ENCODE results near the gene RIPOR2.
"Not testable (repeated sequence)": the region's sequence is repeated elsewhere in the genome, so short reads cannot be mapped to it uniquely, and the experiment has no call there.

Gene RIPOR2

GRCh38 chr6:24922814-24923213, 12.9 kb downstream of the RIPOR2 start:
- peaks cover 5% of the 10 kb centered on the region for H3K9me3 Mint-ChIP-seq
- no peaks in the 10 kb centered on the region for H3K27me3 Mint-ChIP-seq
- peak overlapping the region; percentile 84 for H3K4me3 Mint-ChIP-seq
- peaks cover 86% of the 10 kb centered on the region for H3K4me1 Mint-ChIP-seq
- peaks cover 4% of the 10 kb centered on the region for H3K36me3 Mint-ChIP-seq
- H3K27ac Mint-ChIP-seq: peak overlapping the region; percentile 97

GRCh38 chr6:24922170-24922569, 13.6 kb downstream of the RIPOR2 start:
- no peaks in the 10 kb centered on the region for H3K27me3 Mint-ChIP-seq
- H3K36me3 Mint-ChIP-seq: no peaks in the 10 kb centered on the region
- peaks cover 87% of the 10 kb centered on the region for H3K4me1 Mint-ChIP-seq
- peaks cover under 1% of the 10 kb centered on the region for H3K9me3 Mint-ChIP-seq
- H3K27ac Mint-ChIP-seq: peak overlapping the region; percentile 97
- H3K4me3 Mint-ChIP-seq: peak overlapping the region; percentile 84

- Mint-ChIP-seq H3K9me3 (no peaks in the 10 kb centered on the region), H3K27me3 (no peaks in the 10 kb centered on the region), H3K36me3 (peaks cover 3% of the 10 kb centered on the region), H3K4me3 (peak overlapping the region; percentile 77), H3K4me1 (peaks cover 89% of the 10 kb centered on the region), H3K27ac (peak overlapping the region; percentile 100)
Measured at GRCh38 chr6:24920136-24920535, 15.6 kb downstream of the RIPOR2 start.

- H3K27me3 Mint-ChIP-seq: no peaks in the 10 kb centered on the region
- no peaks in the 10 kb centered on the region for H3K9me3 Mint-ChIP-seq
- H3K27ac Mint-ChIP-seq: peak overlapping the region; percentile 100
- H3K4me1 Mint-ChIP-seq: peaks cover 89% of the 10 kb centered on the region
- H3K4me3 Mint-ChIP-seq: peak overlapping the region; percentile 77
- peaks cover 3% of the 10 kb centered on the region for H3K36me3 Mint-ChIP-seq
Measured at GRCh38 chr6:24919056-24919892, 16.5 kb downstream of the RIPOR2 start.

- H3K36me3 Mint-ChIP-seq: peaks cover 3% of the 10 kb centered on the region
- H3K4me1 Mint-ChIP-seq: peaks cover 91% of the 10 kb centered on the region
- peak overlapping the region; percentile 77 for H3K4me3 Mint-ChIP-seq
- peak overlapping the region; percentile 100 for H3K27ac Mint-ChIP-seq
- H3K27me3 Mint-ChIP-seq: no peaks in the 10 kb centered on the region
- no peaks in the 10 kb centered on the region for H3K9me3 Mint-ChIP-seq
Measured at GRCh38 chr6:24918641-24919055, 17.1 kb downstream of the RIPOR2 start.

- Mint-ChIP-seq H3K27ac (peak overlapping the region; percentile 91), H3K27me3 (no peaks in the 10 kb centered on the region), H3K36me3 (peaks cover 3% of the 10 kb centered on the region), H3K4me3 (peak overlapping the region; percentile 51), H3K9me3 (no peaks in the 10 kb centered on the region), H3K4me1 (peaks cover 100% of the 10 kb centered on the region)
Measured at GRCh38 chr6:24916496-24916895, 19.3 kb downstream of the RIPOR2 start.

- Mint-ChIP-seq H3K4me1 (peaks cover 97% of the 10 kb centered on the region), H3K36me3 (peaks cover 3% of the 10 kb centered on the region), H3K27ac (peak overlapping the region; percentile 96), H3K4me3 (peak overlapping the region; percentile 93), H3K27me3 (no peaks in the 10 kb centered on the region), H3K9me3 (no peaks in the 10 kb centered on the region)
Measured at GRCh38 chr6:24915641-24916040, 20.1 kb downstream of the RIPOR2 start.

- Mint-ChIP-seq H3K27ac (peak overlapping the region; percentile 96), H3K4me1 (peaks cover 96% of the 10 kb centered on the region), H3K4me3 (peak overlapping the region; percentile 93)
- not testable (repeated sequence) for H3K9me3 Mint-ChIP-seq, H3K27me3 Mint-ChIP-seq, H3K36me3 Mint-ChIP-seq
Measured at GRCh38 chr6:24914082-24914481, 21.7 kb downstream of the RIPOR2 start.

GRCh38 chr6:24911796-24912382, 23.9 kb downstream of the RIPOR2 start:
- Mint-ChIP-seq H3K4me1 (peaks cover 96% of the 10 kb centered on the region), H3K4me3 (peak overlapping the region; percentile 93), H3K36me3 (peaks cover 7% of the 10 kb centered on the region), H3K27ac (peak overlapping the region; percentile 96), H3K27me3 (no peaks in the 10 kb centered on the region), H3K9me3 (no peaks in the 10 kb centered on the region)

GRCh38 chr6:24910961-24911725, 24.6 kb downstream of the RIPOR2 start:
- Mint-ChIP-seq H3K27ac (peak overlapping the region; percentile 99), H3K27me3 (no peaks in the 10 kb centered on the region), H3K4me1 (peaks cover 96% of the 10 kb centered on the region), H3K36me3 (peaks cover 10% of the 10 kb centered on the region), H3K9me3 (no peaks in the 10 kb centered on the region), H3K4me3 (peak overlapping the region; percentile 93)

GRCh38 chr6:24910331-24910960, 25.3 kb downstream of the RIPOR2 start:
- no peaks in the 10 kb centered on the region for H3K9me3 Mint-ChIP-seq
- H3K4me1 Mint-ChIP-seq: peaks cover 96% of the 10 kb centered on the region
- H3K27ac Mint-ChIP-seq: peak overlapping the region; percentile 99
- peaks cover 8% of the 10 kb centered on the region for H3K36me3 Mint-ChIP-seq
- H3K27me3 Mint-ChIP-seq: no peaks in the 10 kb centered on the region
- peak overlapping the region; percentile 93 for H3K4me3 Mint-ChIP-seq

GRCh38 chr6:24909241-24910216, 26.2 kb downstream of the RIPOR2 start:
- Mint-ChIP-seq H3K9me3 (no peaks in the 10 kb centered on the region), H3K4me1 (peaks cover 96% of the 10 kb centered on the region), H3K27me3 (no peaks in the 10 kb centered on the region), H3K4me3 (peak overlapping the region; percentile 93), H3K27ac (peak overlapping the region; percentile 99), H3K36me3 (peaks cover 12% of the 10 kb centered on the region)

GRCh38 chr6:24908650-24909035, 27.1 kb downstream of the RIPOR2 start:
- H3K4me3 Mint-ChIP-seq: peak overlapping the region; percentile 93
- H3K27ac Mint-ChIP-seq: peak overlapping the region; percentile 99
- peaks cover 18% of the 10 kb centered on the region for H3K36me3 Mint-ChIP-seq
- H3K27me3 Mint-ChIP-seq: no peaks in the 10 kb centered on the region
- peaks cover 96% of the 10 kb centered on the region for H3K4me1 Mint-ChIP-seq
- no peaks in the 10 kb centered on the region for H3K9me3 Mint-ChIP-seq

- Mint-ChIP-seq H3K4me1 (peaks cover 95% of the 10 kb centered on the region), H3K36me3 (peaks cover 19% of the 10 kb centered on the region), H3K27me3 (no peaks in the 10 kb centered on the region), H3K4me3 (peak overlapping the region; percentile 93), H3K9me3 (no peaks in the 10 kb centered on the region), H3K27ac (peak overlapping the region; percentile 99)
Measured at GRCh38 chr6:24907919-24908649, 27.7 kb downstream of the RIPOR2 start.
